Measurements from ENCODE around the gene PRODH2. TPM values are rescaled to one million over a fixed set of nuclear protein-coding genes. Genes with fewer than 3 reads are reported as not detected.

PRODH2 gene
- total and polyA plus RNA-seq, 2 of the 13 experiments (the other 11 are each of a cell fraction or from before 2014, with no cell fraction given): 86.7 to 118 TPM

- Histone ChIP-seq H3K9me3 (ENCODE audit: low read length) (no peaks in the 10 kb centered on the region), H2AFZ (ENCODE audit: low read length) (no peak overlapping the region), H3K27me3 (ENCODE audit: control insufficient read depth in 1 of 2, insufficient read depth in 2 of 2, low read length in 2 of 2) (no peaks in the 10 kb centered on the region), H3K79me2 (ENCODE audit: insufficient read depth, low read length) (no peaks in the 10 kb centered on the region), H3K4me3 (replicated peaks in 1 of 3; ENCODE audit: insufficient read depth in 1 of 3, low read depth in 2 of 3, low read length in 3 of 3) (peak overlapping the region in 1 of 3 experiments; percentile 55; a peak in 3 of 6 replicates), H3K4me2 (ENCODE audit: low read depth, low read length) (peak overlapping the region; percentile 89), H4K20me1 (ENCODE audit: insufficient read depth, low read length) (no peaks in the 10 kb centered on the region), H3K9ac (ENCODE audit: insufficient read depth, low read depth, low read length) (0 out of 2 replicates have a peak overlapping the region, but pooled peaks have one; percentile 11), H3K27ac (ENCODE audit: extremely low read length, insufficient read depth, low read length) (no peak overlapping the region), H3K4me1 (ENCODE audit: insufficient read depth, low read length) (peaks cover 36% of the 10 kb centered on the region), H3K36me3 (replicated peaks in 1 of 2; ENCODE audit: control insufficient read depth in 1 of 2, insufficient read depth in 2 of 2, low read length in 2 of 2) (peaks cover 0 to 2% of the 10 kb centered on the region in 2 experiments; a peak in 2 of 5 replicates)
- ChIA-PET POLR2A (interaction anchor here (1.0 to 1.8 kb wide), 4 partner anchors 9 to 37 kb away, joined by 3 to 6 read pairs (median 3); partner anchors contain the start of genes LIN37, PSENEN and U2AF1L4), CTCF (ENCODE audit: low intra/inter-chr PET ratio, low total read pairs) (no interaction called here)
- in situ Hi-C loops (cut with HindIII; ENCODE audit: extremely low pct_ligation_motif_present, low pct_unique_long_range_greater_than_20kb) (no loop called here), intact Hi-C loops (cut with micrococcal nuclease; ENCODE audit: unreplicated experiment) (loop anchor here (5.0 kb wide), 1 partner anchor 35 kb away; the partner anchor contains the start of gene PRODH2)
- 19% methylated on average over 18 of the region's 19 CpGs for WGBS (ENCODE audit: low lambda C conversion rate)
- DNase-seq (ENCODE audit: low spot score) (peak; percentile 46), FAIRE-seq (no peak), ATAC-seq (peak; percentile 68)
- no TSS peak for BruUV-seq (replicated peaks)
- TF ChIP-seq HNRNPLL (IDR thresholded peaks at IDR 0.05; ENCODE audit: low read depth, low read length, poor library complexity, severe bottlenecking): peak; percentile 30
- no peak for TF ChIP-seq SCMH1 (CRISPR knock-in tag; IDR thresholded peaks at IDR 0.05; ENCODE audit: borderline replicate concordance)
- no peak for TF ChIP-seq ZNF549 (CRISPR knock-in tag; IDR thresholded peaks at IDR 0.05)
- no peak for TF ChIP-seq SOX6 (IDR thresholded peaks at IDR 0.05)
- TF ChIP-seq SOX6 (CRISPR knock-in tag; IDR thresholded peaks at IDR 0.05): peak; percentile 61
- TF ChIP-seq XRCC5 (optimal IDR thresholded peaks at IDR 0.05; ENCODE audit: low read length): peak; percentile 25
- peak; percentile 52 for TF ChIP-seq UBTF (CRISPR knock-in tag; IDR thresholded peaks at IDR 0.05)
- peak; percentile 94 for TF ChIP-seq PATZ1 (CRISPR knock-in tag; IDR thresholded peaks at IDR 0.05)
- no peak for TF ChIP-seq TERF1 (CRISPR knock-in tag; IDR thresholded peaks at IDR 0.05)
- TF ChIP-seq ZNF263 (CRISPR knock-in tag; IDR thresholded peaks at IDR 0.05): peak; percentile 3; the same call in 1 of the 2 replicates
- 0 out of 2 replicates have a peak, but pooled peaks have one; percentile 36 for TF ChIP-seq PHF21A (CRISPR knock-in tag; IDR thresholded peaks at IDR 0.05)
- TF ChIP-seq SOX5 (CRISPR knock-in tag; IDR thresholded peaks at IDR 0.05; ENCODE audit: borderline replicate concordance): peak; percentile 63; the same call in 1 of the 2 replicates
- TF ChIP-seq TBX2 (CRISPR knock-in tag; IDR thresholded peaks at IDR 0.05; ENCODE audit: borderline replicate concordance): peak; percentile 37; the same call in 1 of the 2 replicates
These were observed 35.4 kb downstream of the PRODH2 start for GRCh38 chr19:35777086-35777841.
